ENCODE results near the gene CAMKK1.

DNA sequence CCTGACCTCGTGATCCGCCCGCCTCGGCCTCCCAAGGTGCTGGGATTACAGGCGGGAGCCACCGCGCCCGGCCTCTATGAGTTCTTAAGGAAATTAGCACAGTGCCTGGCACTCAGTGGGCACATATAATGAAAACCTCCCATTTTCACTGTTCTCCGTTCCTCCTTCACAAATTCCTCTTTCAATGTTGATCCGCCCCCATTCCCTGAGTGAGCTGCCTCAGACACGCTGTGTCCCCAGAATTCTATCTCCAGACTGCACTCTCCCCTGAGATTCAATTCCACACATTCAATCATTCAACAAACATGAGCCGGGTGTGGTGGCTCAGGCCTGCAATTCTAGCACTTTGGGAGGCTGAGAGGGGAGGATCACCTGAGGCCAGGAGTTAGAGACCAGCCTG is 16.4 kb upstream of the CAMKK1 start:
- TF ChIP-seq SIN3A (IDR thresholded peaks at IDR 0.05; ENCODE audit: borderline replicate concordance, insufficient read depth, low read length) (no peak), TAF1 (IDR thresholded peaks at IDR 0.05; ENCODE audit: borderline replicate concordance, insufficient read depth, low read length) (no peak), POLR2AphosphoS5 (IDR thresholded peaks at IDR 0.05; ENCODE audit: low read depth, low read length) (no peak)
